T-helper 9 cell (primary cell): ENCODE data around the gene WNT11.

Experiments used
- DNase-seq: peaks from one replicate; pipeline ENCODE4 v3.0.0-alpha.2; 2020

The WNT11 gene

GRCh38 chr11:76237000-76237649, 30.8 kb upstream of the WNT11 start:
- DNase-seq: no peak

DNA sequence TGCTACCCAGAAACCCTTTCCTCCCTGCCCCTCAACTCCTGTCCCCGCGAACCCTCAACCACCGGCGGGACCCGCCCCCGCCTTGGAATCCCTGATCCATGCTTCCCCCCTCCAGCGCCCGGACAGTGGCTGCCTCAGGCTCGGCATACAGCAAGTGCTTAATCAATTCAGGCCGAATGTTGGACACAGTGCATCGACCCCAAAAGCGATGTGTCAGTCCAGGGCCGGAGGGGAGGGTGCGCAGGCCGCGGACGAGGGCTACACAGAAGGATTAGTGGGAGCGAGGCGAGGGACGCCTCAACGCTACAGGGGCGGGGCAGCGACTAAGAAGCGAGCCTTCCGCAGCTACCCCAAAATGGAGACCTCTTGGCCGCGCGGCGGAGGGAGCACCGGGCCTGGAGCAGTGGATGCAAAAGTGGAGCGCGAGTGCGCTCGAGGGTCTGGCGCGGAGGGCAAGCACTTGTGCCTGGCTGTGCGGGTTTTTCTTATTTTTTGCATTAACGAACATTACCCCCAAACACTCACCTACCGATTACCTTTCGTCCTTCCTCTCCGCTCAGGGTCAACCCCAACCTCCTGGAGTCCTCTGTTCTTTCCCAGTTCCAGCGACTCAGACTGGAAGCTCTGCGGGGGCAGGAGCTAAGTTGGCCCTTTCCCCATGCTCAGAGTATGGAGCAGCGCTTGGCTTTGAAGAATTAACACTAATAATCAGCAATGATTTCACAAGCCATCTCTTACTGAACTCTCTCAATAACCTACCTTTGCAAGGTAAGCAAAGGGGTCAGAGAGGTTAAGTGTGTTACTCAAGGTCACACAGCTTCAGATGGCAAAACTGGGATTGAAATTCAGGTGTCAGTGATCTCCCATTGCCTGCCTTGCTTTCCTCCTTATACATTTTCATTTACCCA, 30.0 kb upstream of the WNT11 start:
- DNase-seq: peak; percentile 17

DNA sequence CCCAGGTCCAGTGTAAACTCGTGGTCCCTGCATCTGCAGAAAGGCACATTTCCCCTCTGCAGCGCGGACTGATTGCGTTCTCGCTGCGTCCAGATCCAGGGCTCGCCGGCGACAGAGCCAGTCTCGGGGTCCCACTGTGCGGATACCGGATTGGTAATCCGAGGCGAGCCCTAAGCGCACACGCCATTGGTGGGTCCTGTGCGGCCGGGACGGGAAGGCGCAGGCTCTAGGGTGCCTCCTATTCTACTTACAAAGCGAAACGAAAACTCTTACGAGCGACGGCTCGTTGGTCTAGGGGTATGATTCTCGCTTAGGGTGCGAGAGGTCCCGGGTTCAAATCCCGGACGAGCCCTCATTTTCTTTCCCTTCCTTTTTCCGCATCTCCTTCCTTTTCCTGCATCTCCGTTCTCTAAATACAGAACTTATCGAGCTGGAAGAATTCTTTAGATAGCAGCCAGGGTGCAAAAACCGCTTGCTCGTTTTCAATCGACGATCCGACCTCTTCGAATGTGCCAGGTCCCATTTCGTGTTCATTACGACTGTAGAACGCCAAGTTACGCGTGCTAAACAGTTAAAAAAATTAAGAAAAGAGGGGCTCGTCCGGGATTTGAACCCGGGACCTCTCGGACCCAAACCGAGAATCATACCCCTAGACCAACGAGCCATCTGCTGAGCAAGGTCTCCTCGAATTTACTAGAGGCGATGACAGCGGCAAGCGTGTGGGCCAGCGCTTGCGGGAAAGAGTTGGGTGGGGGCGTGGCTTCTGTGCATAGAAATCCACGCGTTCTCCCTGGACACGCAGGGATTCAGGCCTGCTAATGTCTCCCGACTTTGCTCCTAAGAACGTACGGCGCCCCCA, 29.2 kb upstream of the WNT11 start:
- peak; percentile 78 for DNase-seq

GRCh38 chr11:76234416-76235232, 28.3 kb upstream of the WNT11 start:
- no peak for DNase-seq

GRCh38 chr11:76234021-76234415, 27.7 kb upstream of the WNT11 start:
- no peak for DNase-seq

DNA sequence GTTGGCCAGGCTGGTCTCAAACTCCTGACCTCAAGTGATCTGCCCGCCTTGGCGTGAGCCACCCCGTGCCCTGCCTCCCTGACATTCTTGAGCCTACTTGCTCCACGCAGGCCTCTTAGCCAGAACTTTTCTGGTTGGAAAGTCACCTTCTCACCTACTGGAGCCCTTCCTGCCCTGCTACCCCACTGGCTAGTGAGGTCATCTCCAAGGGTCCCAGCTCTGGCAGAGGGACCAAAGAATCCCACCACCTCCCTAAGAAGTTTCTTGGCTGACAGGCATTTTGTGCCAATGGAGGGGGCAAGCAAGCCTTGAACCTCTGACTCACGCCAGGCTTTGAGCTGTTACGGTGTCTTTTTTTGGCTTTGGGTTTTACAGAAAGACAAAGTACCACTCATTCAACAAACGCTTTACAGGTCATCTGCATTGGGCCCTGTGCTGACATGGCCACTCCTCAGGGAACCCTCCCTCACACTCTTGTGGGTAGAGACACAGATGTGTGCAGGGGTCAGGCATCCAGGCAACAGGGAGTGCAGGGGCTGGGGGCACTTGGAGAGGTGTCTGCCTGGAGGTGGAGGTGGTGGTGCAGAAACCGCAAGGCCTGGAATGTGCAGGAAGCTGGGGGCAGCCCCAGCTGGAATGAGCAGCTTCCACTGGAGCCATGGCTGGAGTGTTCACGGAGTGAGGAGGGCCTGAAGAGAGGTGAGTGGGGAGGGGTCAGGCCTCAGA, 27.1 kb upstream of the WNT11 start:
- DNase-seq: no peak

DNA sequence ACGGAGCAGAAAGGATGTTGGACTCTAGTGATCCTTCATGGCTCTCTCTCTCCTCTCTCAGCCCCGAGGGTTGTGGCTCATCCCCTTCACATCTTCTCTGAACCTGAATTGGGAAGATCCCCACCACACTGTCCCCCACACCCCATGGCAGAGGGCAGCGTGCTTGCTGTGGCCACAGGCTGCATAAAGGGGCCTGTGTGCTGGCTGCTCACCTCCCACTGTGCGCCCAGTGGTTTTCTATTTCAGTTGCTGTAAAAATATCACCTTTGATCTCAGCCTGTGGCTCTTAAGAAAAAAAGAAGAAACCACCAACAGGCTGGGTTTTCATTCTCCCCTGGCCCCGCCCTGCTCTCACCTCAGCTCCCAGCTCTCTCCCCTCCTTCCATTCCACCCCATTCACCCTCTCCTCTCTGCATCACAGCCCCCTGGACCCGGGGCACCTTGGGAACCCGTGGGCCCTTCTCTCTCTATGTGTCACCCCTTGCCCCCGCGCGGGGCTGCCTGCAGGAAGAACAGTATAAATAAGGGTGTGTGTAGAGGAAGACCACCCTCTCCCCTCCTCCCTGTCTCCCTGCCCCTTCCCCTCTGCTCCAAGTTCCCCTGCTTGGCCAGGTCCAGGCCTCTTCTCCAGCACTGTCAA, 25.8 kb upstream of the WNT11 start:
- DNase-seq: no peak

DNA sequence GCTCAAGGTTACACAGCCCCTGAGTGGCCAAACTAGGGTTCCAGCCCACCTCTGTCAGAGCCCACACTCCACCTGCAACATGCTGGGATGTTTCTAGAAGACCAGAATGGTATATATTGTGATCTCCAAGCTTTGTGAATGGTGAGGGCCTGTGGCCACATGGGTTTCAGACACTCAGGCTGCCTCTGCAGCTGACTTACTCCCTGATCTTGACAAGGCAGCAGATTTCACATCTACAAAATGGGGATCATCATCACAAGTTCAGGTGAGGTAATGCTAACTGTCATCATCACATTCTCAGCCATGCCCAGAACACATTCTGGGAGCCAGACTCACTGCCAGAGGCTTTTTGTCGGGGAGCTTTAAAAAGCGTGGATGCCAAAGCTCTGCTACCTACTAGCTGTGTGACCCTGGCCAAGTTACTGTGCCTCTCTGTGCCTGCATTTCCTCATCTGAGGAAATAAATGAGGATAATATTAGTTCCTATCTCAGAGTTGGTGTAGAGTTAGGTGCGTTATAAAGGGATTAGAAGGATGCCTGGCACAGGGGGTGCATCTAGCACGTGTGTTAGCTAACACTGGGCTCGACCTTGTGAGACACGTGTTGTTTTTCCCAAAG, 24.9 kb upstream of the WNT11 start:
- no peak for DNase-seq

- no peak for DNase-seq
Observed at GRCh38 chr11:76230392-76230791, 24.1 kb upstream of the WNT11 start.

DNA sequence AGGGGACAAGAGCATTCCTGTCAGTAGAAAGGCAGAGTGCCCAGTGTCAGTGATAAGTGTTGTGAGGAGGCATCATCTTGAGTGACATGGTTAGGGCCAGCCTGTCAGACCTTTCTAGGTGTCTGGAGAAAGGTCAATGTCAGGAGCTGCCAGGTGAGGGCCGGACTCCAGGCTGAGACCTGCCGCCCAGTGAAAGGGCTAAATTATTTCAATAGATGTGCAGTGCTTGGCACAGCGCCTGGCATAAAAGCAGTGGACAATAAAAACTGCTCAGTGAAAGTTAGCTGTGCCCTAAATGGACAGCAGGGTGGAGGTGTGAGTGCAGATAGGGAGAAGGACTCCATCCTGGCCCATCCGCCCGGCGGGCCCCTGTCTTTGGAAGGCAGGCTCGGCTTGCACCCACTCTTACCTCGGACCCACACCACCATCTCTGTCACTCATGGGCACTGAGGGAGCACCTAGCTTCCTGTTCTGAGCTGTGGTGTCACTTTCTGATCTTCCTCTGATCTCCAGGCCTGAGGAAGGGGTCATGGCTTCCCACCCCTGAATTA, 23.5 kb upstream of the WNT11 start:
- DNase-seq: no peak

DNA sequence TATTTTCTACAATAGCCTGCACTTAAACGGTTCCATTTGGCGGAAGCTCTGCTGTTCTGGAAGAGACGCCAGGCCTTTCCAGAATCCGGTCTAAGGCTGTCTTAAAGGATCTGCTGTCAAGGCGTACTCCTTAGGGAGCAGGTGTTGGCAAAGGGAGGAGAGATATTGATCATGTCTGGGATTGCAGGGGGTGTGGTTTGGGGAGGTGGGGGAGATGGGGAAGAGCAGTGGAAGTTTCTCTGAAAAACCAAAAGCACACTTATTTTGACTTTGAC, 22.5 kb upstream of the WNT11 start:
- DNase-seq: no peak

DNA sequence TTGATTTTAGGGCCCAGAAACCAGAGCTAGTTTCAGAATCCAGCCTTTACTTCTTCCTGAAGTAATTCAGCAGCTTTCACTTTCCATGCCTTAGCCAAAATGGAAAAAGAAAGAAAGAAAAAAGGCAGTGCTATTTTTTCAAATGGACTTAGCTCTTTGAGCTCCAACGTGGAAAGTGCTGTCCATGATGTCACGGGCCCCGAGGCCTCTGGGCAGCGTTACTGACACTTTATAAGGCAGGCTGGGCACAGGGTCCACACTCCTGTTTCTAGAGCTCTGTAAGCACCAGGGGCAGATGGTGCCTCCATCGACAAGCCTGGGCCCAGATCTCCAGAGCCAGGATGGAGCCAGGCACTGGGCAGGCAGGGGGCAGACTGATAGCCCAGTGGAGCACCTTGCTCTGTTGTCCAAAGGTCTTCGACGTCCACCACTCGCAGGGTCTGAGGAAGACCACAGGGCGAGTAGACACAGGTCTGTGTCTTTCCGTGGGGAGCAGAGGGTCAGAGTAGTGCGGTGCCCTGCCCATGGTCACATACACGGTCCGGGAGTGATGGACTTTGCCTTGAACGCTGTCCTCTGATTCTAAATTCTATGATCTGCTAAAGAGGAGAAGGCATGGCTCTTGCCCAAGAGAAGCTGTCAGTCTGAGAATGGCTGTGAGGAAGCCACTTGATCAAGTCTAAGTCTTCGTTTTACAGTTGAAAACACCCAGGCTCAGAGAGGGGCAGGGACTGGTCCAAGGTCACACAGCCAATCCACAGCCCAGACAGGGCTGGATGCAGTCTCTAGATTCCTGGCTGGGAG, 22.0 kb upstream of the WNT11 start:
- DNase-seq: no peak

DNA sequence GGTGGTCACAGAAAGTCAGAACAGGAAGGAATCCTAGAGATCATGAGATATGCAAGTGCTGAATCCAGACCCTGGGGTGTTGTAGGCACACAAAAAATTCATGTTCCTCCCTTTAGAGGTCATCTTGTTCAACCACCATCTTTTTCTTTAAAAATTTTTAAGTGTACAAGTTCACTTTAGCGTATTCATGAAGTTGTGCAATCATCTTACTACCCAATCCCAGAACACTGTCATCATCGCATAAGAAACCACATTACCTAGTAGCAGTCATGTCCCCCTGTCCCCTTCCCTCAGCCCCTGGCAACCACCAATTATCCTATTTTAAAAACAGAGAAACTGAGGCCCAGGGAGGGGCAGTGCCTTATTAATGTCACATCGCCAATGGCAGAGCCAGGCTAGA, 20.3 kb upstream of the WNT11 start:
- no peak for DNase-seq

DNA sequence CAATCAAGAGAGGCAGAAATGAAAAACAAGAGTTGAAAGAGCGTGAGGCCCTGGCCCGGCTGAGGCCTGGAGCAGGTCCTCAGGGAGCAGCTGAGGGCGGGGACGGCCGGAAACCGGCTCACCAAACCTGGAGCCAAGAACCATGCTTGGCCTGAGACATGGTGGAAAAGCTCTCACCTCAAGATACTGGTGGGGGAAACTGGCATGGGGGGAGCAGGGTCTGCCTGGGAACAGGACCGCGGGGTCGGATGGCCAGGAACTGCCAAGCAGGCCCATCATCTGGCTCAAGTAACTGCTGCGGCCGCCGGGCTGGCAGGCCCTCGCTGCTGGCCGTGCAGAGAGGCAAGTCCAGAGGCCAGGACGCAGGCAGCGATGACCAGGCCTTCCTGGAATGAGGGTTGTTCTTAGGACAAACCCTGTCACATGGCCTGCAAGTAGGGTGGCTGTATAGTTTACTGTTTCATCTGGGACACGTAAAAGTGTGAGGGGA, 18.9 kb upstream of the WNT11 start:
- no peak for DNase-seq

DNA sequence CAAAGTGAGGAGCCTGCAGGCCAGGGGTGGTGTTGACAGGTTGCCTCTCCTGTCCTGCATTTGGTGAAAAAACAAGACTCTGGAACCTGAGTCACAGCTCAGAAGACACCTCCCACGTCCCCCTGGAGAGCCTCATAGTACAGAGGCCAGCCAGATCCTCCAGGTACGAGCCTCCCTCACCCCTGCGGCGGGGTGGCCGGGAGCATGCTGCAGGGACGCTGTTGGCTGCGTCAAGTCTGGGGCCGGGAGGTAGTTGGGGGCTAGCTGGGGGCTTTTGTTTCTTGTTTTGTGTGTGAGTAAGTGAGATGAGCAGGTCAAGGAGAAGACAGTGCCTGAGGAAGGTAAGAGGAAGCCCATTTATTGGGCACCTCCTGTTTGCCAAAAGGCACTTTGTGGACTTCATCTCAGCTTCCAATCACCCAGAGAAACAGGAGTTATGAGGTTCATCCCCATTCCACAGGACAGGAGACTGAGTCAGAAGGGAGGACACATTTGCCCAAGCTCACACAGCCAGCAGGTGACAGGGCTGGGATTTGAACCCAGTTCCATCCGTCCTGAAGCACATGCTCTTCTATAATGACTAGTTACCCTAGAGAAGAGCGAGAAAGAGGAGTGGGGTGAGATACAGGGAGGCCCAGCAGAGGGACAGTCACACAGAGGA, 18.3 kb upstream of the WNT11 start:
- no peak for DNase-seq

DNA sequence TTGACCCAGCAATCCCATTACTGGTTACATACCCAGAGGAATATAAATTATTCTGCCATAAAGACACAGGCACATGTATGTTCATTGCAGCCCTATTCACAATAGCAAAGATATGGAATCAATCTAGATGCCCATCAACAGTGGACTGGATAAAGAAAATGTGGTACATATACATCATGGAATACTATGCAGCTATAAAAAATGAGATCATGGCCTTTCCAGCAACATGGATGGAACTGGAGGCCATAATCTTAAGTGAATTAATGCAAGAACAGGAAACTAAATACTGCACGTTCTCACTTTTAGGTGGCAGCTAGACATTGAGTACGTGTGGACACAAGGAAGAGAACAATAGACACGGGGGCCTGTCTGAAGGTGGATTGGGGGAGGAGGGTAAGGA, 15.1 kb upstream of the WNT11 start:
- DNase-seq: no peak

GRCh38 chr11:76219243-76219642, 12.9 kb upstream of the WNT11 start:
- no peak for DNase-seq

GRCh38 chr11:76218449-76219178, 12.3 kb upstream of the WNT11 start:
- no peak for DNase-seq
